Activated gamma-delta T cell treated with anti-CD3 and anti-CD28 coated beads, Interleukin-2, amount 50 U/mL, for 16 hours (primary cell): ENCODE data around the gene NPR1.
"Not testable (repeated sequence)": the region's sequence is repeated elsewhere in the genome, so short reads cannot be mapped to it uniquely, and the experiment has no call there.

ENCODE experiments used
- DNase-seq: peaks from one replicate; pipeline ENCODE4 v3.0.0-alpha.2; 2020; ENCODE audit warnings: low read depth

The NPR1 gene

DNA sequence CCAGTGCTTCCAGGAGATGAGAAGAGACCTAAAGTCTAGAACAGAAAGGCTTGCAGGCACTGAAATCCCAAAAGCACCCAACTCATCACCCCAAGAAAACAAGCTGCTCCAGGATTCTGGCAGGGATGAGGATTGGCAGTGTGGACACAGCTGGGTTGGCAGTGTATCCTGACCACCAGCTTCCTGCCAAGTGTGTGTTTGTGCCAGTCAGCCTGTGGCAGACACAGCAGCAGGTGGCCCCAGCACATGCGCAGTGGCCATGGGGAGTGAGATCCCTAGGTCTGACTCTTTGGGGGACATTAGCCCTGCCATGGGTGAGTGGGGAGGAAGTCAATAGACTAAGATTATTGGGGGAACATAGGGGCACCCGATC is 28.6 kb upstream of the NPR1 start:
- no peak for DNase-seq

DNA sequence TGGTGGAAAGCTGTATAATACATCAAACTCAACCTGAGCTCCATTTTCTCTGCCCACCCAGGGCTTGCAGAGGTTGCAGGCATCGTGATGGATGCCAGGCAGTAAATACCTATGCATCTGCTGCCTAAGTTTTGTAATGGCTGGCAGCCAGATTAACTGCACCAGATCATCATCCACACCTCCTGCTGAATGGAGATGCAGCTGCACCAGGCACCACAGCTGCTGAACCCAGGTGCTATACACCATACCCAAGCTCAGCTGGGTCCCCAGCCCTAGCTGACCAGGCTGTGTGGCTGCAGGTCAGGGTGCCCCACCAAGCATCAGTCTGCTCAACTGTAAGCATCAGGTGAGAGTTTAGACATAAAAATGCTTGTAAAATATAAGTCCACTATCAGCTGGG is 26.7 kb upstream of the NPR1 start:
- no peak for DNase-seq

DNA sequence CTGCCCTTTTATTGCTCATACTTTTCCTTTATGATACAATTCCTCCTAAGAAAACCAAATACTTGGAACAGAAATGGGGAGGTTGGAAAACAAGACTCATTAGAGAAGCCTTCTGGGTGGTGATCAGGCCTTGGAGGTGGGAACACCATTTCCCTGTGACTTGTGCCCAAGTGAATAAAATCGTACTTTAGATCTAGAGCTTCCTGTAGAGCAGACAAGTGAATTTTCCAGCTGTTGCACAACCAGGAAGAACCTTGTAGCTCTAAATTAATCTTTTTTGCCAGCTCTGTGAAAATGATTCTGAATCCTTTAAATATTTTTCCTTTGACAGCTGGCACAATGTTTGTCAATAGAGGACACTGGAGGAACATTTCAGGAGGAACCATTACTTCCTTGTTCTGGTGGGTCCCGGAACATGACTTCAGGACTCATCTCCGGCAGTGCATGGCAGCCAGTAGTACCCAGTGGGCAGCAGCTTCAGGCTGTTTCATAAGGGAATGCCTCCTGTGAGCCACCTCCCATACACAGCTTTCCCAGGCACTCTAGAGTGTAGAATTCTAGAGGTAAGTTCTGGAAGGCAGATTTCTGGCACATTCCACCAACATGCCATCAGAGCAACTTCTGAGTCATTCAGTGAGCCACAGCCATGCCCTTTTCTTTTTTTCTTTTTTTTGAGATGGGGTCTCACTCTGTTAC is 25.5 kb upstream of the NPR1 start:
- DNase-seq = no peak

DNA sequence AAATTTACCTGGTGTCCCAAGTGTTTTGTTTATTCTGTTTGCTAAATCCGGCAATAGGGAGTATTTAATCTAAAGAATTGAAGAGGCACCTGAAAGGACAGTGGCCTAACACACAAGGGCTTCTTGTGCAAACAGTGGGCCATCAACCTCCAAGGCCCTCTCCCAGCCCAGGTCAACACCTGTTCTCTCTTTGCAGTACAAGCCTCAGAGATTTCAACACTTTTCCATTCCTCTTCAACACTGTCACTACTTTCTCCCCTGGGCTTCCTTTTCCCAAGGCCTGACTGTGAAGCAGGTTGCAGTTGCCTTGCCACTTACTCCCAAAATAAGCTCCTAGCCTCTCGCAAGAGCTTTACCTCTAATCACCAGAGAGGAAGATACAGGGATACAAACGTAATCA is 23.2 kb upstream of the NPR1 start:
- no peak for DNase-seq

DNA sequence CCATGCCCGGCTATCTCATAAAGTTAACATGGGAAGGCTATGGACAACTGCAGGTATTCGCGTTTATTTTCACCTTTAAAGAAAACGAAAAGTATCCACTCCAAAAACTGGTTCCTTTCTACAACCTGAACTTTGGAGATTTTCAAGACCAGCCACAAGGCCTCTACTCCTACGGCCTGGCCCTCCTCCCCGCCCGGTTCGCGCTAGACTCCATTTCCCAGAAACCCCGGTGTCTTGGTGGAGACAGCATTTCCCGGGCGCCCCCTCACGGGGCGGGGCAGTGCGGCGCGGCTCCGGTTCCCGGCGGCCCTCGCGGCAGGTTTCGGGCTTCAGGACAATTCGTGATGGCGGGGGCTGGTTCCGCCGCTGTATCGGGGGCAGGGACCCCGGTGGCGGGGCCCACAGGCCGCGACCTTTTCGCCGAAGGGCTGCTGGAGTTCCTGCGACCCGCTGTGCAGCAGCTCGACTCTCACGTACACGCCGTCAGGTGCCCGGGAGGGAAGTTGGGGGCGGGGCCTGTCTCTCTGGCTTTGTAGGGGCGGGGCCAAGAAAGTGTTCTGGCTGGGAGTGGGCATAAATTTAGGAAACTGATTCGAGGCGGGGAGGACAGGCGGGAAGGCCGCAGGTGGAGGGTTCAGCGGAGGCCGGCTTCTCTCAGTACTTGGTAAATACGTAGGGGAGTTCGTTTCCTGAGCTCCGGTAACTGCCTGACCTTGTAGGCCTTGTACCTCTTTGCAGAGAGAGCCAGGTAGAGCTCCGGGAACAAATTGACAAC is 19.9 kb upstream of the NPR1 start, which contains the start of gene SNAPIN:
Gene SNAPIN, plus strand, starts transcription at position 304 of the 775 bp plus-strand sequence. Its CDS starts 41 bp downstream, at position 345.
- peak; percentile 84 for DNase-seq

DNA sequence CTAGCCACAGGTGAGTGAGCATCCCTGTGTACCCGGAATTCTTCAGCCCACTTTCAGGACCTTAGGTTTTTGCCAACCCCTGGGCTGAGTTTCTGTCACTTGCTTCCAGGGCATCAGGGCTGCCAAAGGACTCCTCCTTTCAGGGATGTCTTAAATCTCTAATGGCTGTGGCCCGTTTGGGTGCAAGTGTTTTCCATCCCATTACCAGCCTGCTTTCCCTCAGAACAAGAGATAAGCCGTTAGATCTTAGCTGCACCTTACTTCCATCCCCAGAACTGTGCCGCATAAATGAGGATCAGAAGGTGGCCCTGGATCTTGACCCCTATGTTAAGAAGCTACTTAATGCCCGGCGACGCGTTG is 19.3 kb upstream of the NPR1 start:
- no peak for DNase-seq

DNA sequence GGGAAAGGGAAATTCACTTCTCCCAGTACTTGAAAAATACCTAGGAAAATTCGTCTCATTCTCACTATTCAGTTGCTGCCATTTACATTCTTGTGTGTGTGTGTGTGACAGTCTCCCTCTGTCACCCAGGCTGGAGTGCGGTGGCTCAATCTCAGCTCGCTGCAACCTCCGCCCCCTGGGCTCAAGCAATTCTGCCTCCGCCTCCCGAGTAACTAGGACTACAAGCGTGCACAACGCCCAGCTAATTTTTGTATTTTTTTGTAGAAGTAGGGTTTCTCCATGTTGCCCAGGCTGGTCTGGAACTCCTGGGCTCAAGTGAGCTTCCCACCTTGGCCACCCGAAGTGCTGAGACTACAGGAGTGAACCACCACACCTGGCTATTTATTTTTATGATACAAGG is 18.8 kb upstream of the NPR1 start:
- DNase-seq = no peak

DNA sequence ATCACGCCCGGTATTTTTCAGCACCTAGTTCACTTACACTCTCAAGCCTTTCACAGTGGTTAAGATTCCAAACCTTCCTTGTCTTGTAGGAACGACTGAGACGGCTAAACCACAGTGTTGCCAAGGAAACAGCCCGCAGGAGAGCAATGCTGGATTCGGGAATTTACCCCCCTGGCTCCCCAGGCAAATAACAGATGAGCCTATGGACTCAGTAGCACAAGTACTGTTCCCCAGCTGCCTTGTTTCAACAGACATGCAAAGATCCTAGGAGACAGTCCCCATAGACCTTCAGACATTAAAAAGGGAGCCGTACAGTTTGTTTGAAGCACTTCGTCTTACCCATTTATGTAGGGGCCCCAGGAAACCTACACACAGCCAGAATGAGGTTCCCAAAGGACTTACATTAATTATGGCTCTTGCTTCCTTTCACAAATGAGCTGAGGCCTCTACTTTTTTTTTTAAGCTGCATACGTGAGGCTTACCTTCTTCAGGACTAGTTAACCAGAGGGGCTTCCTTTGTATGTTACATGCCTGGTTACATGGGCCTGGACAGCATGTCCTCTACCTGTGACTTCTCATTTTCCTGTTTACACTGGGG is 17.3 kb upstream of the NPR1 start:
- DNase-seq = no peak

DNA sequence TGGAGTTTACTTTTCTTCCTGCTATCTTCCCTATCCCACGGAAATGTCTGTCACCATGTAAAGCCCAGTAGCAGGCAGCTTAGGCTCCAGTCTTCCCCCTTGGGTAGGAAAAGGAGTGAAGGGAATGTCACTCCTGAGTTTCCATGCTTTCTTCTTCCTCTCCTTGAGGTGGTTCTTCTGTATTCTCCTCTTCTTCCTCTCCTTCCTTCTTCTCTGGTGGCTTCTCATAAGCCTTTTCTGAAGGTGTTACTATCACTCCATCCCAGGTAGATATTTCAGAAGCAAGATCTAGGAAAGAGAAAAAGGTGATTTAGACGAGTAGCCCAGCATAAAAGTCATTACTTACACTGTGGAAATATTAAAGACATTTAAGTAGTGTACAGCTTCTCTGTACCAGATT is 16.2 kb upstream of the NPR1 start:
- DNase-seq = no peak

DNA sequence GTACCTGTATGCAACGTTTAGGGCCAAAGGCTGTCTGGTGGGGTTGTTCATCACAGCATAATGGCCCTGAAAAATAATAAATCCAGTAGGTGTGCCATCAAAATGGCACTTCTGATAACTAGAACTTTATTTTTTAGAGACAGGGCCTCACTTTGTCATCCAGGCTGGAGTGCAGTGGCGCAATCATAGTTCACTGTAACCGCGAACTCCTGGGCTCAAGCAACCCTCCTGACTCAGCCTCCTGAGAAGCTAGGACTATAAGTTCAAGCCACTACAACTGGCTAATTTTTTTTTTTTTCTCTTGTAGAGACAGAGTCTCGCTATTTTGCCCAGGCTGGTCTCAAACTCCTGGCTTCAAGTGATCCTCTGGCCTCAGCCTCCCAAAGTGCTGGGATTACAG is 15.3 kb upstream of the NPR1 start:
- no peak for DNase-seq

DNA sequence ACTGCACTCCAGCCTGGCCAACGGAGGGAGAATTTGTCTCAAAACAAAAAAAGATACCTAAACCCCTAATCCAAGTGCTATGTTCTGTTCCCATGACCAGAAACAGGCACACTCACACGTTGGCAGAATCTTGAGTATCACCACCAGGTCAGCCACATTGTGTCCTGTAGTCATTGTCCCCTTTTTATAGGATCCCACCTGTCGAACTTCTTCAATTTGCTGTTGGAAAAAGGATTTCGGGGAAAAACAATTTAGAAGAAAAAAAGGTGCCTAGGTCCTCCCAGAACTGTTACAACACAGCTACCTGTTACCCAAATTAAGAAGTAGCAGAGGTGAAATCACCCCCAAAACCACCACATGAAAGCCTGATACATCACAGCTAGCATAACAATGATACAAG is 11.0 kb upstream of the NPR1 start:
- no peak for DNase-seq

DNA sequence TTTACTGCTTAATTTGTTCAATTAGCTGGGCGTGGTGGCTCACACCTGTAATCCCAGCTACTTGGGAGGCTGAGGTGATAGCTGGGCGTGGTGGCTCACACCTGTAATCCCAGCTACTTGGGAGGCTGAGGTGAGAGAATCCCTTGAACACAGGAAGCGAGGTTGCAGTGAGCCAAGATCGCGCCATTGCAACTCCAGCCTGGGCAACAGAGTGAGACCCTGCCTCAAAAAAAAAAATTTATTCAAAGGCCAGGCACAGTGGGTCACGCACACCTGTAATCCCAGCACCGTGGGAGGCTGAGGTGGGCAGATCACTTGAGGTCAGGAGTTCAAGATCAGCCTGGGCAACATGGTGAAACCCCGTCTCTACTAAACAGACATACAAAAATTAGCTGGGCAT is 9.8 kb upstream of the NPR1 start:
- DNase-seq = not testable (repeated sequence)

DNA sequence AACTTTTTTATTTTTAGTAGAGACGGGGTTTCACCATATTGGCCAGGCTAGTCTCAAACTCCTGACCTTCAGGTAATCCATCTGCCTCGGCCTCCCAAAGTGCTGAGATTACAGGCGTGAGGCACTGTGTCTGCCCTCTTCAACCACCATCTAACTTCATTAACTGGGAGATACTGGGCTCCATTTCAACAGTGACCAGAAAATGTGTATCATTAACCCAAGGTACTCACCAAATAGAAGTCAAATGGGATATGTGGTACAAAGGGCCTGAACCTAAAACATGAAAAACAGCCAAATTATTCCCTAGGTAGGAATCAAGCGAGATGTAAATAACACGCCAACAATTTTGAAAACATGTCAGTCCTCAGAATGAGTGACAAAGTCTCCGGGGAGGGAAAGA is 8.9 kb upstream of the NPR1 start:
- DNase-seq = no peak

DNA sequence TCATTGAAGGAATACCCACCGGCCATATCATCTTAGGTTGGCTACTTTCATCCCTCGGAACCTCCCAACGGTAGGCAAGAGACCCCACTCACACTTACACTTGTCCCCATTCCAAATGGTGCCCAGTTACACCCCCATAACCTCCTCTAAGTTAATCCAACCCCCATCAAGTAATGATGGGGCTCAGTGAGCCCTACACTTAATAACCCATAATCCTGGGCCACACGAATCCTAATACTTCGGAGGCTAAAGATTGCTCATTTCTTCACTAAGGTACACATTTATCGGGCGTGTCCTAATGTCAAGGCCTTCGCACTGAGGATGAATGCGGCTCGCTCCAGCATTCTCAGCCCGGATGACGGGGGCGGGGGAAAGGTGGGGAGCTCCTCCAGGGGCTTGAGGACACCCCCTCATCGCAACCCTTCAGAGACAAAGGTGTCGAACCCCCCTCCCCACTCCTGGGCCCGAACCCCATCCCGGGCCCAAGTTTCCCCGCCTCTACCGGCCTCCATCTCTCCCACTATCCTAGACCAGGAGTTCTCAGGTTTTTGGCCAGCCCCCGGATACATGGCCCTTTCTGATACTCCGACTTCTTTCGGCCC is 8.1 kb upstream of the NPR1 start:
- peak; percentile 5 for DNase-seq

DNA sequence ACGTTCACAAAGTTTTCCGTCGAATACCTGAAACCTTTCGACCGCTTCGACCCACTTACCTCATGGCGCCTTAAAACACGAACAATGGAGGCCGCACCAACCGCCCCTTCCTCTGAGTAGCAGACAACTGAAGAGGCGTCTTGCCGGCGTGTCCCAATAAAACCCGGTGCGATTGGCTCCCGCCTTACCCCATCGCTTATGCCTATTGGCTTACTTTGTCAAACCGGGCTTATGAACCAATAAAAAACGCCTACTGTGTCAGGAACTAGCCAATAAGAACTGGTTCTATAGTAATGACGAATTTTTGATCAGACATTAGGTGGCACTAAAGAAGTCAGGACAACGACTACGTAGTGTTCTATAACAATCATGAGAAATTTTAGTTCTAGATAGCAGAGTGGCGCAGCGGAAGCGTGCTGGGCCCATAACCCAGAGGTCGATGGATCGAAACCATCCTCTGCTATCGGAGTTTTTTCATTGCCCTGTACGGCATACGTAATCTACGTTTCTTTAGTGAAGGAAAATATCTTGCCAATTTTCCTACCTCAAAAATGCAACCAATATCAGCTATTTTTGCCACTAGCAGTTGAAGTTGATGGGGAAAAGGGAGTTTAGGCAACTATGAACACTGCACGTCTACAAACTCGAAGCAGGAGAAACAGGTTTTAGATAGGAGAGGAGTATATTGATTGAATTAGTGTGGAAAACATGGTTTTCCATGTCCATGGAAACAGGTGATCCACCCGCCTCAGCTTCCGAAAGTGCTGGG is 7.4 kb upstream of the NPR1 start, which contains the start of gene ILF2:
Gene ILF2, minus strand, starts transcription at position 135 of the 769 bp plus-strand sequence. Its CDS starts 71 bp downstream, at position 64.
- DNase-seq = peak; percentile 94

DNA sequence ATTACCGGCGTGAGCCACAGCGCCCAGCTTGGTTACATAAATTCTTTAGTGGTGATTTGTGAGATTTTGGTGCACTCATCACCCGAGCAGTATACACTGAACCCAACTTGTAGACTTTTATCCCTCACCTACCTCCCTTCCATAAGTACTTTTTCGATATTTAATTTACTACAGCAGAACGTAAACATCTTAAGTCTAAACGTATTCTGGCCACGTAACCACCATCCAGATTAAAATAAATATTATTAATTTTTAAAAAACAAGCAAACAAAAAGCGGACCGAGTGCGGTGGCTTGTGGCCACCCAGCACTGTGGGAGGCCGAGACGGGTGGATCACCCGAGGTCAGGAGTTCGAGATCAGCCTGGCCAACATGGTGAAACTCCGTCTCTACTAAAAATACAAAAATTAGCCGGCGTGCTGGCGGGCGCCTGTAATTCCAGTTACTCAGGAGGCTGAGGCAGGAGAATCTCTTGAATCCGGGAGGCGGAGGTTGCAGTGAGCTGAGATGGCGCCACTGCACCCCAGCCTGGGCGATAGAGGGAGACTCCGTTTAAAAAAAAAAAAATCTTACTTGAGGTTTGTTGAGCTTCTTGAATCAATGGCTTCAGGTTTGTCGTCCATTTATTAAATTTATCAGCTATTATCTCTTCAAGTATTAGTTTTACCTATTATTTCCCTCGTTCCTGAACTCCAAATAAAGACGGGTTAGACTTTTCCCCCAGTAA is 6.7 kb upstream of the NPR1 start:
- DNase-seq = not testable (repeated sequence)

DNA sequence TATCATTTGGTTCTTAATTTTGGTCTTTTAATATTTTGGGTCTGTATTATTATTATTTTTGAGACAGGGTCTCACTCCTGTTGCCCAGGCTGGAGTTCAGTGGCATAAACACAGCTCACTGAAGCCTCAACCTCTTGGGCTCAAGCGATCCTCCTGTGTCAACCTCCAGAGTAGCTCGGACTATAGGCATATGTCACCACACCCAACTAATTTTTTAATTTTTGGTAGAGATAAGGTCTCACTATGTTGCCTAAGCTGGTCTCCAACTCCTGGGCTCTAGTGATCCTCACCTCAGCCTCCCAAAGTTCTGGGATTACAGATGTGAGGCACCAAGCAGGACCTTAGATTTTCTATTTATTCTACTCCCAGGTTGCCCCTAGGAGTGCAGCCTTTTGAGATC is 5.0 kb upstream of the NPR1 start:
- no peak for DNase-seq

DNA sequence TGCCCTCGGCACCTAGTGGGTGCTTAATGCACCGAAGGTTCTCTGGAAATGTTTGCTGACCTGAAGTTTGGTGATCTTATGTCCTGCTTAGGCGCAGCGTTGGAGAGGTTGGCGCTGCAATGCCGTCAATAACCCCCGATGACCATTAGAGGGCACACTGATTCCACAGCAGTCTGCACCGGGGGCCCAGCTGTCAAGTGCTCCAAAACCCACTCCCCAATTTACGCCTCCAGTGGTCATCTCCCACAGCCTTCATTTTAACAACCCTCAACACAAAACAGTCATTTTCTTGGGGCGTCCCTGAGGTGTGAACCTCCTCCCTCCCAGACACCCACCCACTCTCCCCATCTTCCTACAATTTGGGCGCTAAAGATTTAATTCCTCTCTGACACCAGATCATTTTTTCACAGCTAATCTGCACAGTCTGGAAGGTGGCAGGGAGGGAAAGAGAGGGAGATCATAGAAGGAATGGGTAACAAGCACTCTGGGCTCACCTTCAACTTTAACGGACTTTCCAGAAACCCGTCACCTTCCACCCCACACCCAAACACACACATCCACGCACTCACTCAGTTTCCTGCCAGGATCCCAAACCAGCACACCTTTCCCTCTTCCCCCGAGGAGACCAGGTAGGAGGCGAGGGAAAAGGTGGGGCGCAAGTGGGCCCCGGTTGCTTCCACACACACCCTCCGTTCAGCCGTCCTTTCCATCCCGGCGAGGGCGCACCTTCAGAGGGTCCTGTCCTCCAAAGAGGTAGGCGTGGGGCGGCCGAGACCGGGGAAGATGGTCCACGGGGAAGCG is 570 bp upstream of the NPR1 start:
- DNase-seq = peak; percentile 14

DNA sequence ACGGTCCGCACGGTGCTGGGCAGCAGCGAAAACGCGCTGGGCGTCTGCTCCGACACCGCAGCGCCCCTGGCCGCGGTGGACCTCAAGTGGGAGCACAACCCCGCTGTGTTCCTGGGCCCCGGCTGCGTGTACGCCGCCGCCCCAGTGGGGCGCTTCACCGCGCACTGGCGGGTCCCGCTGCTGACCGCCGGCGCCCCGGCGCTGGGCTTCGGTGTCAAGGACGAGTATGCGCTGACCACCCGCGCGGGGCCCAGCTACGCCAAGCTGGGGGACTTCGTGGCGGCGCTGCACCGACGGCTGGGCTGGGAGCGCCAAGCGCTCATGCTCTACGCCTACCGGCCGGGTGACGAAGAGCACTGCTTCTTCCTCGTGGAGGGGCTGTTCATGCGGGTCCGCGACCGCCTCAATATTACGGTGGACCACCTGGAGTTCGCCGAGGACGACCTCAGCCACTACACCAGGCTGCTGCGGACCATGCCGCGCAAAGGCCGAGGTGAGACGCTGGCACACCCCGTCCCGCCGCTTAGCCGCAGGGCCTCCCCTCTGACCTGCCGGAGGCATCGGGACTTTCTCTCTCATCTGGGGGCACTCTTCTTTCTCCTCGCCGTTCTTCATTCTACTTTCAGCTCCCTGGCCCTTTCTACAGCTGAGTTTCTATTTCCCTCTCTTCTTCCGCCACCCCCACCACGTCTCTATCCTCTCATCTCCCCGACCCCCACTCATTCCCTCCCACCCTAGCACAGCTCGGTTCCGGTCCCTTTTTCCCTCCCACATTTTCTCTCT is 1.0 kb downstream of the NPR1 start:
- DNase-seq = no peak

DNA sequence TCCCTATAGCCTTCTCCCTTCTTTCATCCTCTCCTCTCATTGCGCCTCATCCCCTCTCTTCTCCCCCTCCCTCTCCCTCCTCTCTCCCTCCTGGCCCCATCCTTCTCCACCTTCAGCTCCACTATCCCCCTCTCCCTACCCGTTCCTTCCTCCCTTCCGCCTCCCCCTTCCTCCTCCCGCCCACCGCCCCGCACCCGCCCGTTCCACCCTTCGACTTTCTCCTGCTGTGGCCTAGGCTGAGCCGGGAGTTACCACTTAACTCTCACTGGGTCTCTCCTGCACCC is 1.6 kb downstream of the NPR1 start:
- no peak for DNase-seq
